MG63 (cell line): Measurements from ENCODE around the gene GSX2. TPM values are rescaled to one million over a fixed set of nuclear protein-coding genes. Genes with fewer than 3 reads are reported as not detected.
"Not testable (repeated sequence)": the region's sequence is repeated elsewhere in the genome, so short reads cannot be mapped to it uniquely, and the experiment has no call there.

Source experiments
- DNase-seq: peaks from one replicate; pipeline ENCODE4 v3.0.0-alpha.2; 2020
- H3K27me3 ChIP-seq: fragments of 250-450 bp; sonication (Bioruptor Pico); 2 replicates; pipeline ENCODE4 v1.5.1; 2020; ENCODE audit warnings: mild to moderate bottlenecking, moderate library complexity
- H3K36me3 ChIP-seq: fragments of 250-450 bp; sonication (Bioruptor Pico); 2 replicates; pipeline ENCODE4 v1.5.1; 2020; ENCODE audit warnings: mild to moderate bottlenecking, moderate library complexity
- H3K4me3 ChIP-seq: fragments of 250-450 bp; sonication (Bioruptor Pico); 2 replicates; pipeline ENCODE4 v1.5.1; 2020; ENCODE audit warnings: mild to moderate bottlenecking, moderate library complexity
- H3K9me3 ChIP-seq: fragments of 250-450 bp; sonication (Bioruptor Pico); 2 replicates; pipeline ENCODE4 v1.5.1; 2020; ENCODE audit warnings: mild to moderate bottlenecking, moderate library complexity
- total RNA-seq: library from RNA; depleted of rRNA; stranded (reverse); fragments of >200 nt; shearing (Covaris generic); gene quantifications from 2 replicates; pipeline ENCODE4 v1.2.3, GENCODE V29; 2014; ENCODE audit warnings: low replicate concordance; rRNA removed

GSX2 gene
- total RNA-seq, 1 experiment from 2014 or later, result not detected

DNA sequence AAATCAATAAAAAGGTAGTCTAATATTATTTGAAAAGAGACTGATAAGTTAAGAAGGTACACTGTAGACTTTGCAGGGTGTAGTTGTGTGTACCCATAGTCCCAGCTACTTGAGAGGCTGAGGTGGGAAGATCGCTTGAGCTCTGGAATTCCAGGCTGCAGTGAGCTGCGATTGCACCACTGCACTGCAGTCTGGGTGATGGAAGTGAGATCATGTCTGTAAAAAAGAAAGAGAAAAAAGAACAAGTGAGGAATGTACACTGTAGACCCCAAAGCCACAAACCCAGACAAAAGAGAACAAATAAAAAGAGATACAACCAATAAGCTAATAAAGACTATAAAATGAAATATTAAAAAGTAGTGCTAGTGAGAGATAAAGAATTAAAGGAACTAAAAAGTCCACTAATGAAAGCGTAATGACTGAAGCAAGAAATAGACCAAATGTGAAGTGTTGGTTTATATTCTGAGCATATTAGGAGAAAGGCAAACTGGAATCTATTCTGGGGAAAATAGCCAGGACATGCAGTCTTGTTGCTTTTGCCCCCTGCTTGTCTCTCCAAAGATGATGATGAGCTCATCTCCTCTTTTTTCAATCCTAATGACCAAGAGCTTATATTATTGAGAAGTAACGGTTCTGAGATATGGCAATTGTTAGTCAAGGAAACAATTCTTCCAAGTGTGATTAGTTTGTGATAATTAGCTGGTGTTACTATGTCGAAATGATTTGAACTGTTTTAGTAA, 19.1 kb downstream of the GSX2 start:
- Histone ChIP-seq H3K4me3 (no peak overlapping the region), H3K27me3 (no peaks in the 10 kb centered on the region), H3K36me3 (no peaks in the 10 kb centered on the region), H3K9me3 (0 out of 2 replicates have a peak, but pooled peaks cover 4% of the 10 kb centered on the region)
- DNase-seq, result no peak

DNA sequence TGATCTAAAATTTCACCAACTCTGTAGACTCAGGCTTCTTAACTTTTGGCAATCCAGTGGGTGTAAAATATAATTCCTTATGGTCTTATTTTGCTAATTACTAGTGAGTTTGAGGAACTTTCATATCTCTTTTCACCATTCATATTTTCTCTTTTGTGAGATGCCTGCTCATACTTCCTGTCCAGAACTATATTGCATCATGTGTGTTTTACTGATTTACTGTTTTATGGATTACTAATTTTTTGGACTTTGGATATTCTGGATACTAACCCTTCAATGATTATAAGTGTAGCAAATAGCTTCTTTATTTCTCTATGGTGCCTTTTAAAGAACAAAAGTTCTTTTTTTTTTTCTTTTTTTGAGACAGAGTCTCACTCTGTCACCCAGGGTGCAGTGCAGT, 20.6 kb downstream of the GSX2 start:
- no peaks in the 10 kb centered on the region for H3K9me3 ChIP-seq
- H3K4me3 ChIP-seq, result no peak overlapping the region
- no peak for DNase-seq
- no peaks in the 10 kb centered on the region for H3K36me3 ChIP-seq
- no peaks in the 10 kb centered on the region for H3K27me3 ChIP-seq

DNA sequence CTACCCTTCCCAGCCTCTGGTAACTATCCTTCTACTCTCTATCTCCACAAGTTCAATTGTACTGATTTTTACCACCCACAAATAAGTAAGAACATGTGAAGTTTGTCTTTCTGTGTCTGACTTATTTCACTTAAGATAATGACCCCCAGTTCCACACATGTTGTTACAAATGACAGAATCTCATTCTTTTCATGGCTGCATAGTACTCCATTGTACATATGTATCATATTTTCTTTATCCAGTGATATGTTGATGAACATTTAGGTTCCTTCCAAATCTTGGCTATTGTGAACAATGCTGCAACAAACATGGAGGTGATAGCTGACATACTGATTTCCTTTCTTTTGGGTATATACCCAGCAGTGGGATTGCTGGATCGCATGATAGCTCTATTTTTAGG, 27.7 kb downstream of the GSX2 start:
- peaks cover 17% of the 10 kb centered on the region for H3K9me3 ChIP-seq
- H3K27me3 ChIP-seq, result no peaks in the 10 kb centered on the region
- no peak overlapping the region for H3K4me3 ChIP-seq
- H3K36me3 ChIP-seq, result no peaks in the 10 kb centered on the region
- DNase-seq, result no peak

DNA sequence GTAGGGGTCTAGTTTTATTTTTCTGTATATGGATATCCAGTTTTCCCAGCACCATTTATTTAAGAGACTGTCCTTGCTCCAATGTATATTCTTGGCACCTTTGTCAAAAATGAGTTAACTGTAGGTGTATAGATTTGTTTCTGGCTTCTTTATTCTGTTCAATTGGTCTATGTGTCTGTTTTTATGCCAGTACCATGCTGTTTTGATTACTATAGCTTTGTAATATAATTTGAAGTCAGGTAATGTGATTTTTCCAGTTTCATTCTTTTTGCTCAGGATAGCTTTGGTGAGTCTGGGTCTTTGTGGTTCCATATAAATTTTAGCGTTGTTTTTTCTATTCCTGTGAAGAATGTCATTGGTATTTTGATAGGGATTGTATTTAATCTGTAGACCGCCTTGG, 28.7 kb downstream of the GSX2 start:
- H3K9me3 ChIP-seq, result peaks cover 17% of the 10 kb centered on the region
- not testable (repeated sequence) for H3K4me3 ChIP-seq, DNase-seq, H3K27me3 ChIP-seq, H3K36me3 ChIP-seq

DNA sequence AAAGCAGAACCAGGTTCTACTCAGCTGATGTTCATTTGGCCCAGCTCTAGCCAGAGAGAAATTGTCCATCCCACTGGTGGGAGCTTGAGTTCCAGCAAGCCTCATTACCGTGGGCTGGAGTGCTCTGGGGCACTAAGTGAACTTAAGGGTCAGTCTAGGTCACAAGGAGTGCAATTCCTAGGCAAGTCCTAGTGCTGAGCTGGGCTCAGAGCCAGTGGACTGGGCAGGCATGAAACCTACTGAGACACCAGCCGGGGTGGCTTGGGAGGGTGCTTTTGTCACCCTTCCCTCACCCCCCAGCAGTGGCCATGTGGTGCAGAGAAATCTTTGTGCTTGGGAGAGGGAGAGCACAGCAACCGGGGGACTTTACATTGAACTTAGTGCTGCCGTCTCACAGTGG, 39.4 kb downstream of the GSX2 start:
- no peaks in the 10 kb centered on the region for H3K9me3 ChIP-seq
- no peak overlapping the region for H3K4me3 ChIP-seq
- no peaks in the 10 kb centered on the region for H3K27me3 ChIP-seq
- H3K36me3 ChIP-seq, result no peaks in the 10 kb centered on the region
- no peak for DNase-seq

DNA sequence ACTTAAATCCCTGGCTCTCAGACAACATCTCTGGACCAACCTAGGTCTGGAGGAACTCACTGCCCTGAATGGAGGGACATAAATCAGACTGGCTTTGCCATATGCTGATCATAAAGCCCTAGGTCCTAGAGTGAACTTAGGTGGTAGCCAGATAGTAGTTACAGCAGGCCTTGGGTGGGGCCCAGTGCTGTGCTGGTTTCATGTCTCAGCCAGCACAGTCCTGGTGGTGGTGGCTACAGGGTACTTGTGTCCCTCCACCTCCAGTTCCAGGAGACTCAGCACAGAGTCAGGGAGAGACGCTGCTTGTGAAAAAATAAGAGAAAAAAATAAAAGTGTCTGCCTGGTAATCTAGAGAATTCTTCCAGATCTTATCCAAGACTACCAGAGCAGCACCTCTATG, 40.3 kb downstream of the GSX2 start:
- no peak for DNase-seq
- no peaks in the 10 kb centered on the region for H3K27me3 ChIP-seq
- no peaks in the 10 kb centered on the region for H3K36me3 ChIP-seq
- no peak overlapping the region for H3K4me3 ChIP-seq
- H3K9me3 ChIP-seq, result no peaks in the 10 kb centered on the region

DNA sequence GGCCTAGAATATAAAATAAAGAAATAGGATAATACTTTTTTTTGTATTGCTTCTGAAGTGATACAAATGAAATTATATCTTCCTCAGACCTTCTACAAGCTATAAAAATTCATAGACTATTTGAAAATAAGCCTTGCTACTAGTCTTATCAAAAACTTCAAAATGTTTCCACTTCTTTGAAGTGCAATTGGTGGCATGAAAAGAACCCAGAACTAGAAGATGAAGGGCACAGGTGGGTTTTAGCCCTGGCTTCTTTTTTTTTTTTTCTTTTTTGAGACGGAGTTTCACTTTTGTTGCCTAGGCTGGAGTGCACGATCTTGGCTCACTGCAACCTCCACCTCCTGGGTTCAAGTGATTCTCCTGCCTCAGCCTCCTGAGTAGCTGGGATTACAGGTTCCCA, 44.2 kb downstream of the GSX2 start:
- Histone ChIP-seq H3K27me3 (no peaks in the 10 kb centered on the region), H3K36me3 (no peaks in the 10 kb centered on the region), H3K9me3 (peaks cover 3% of the 10 kb centered on the region; the same call in 1 of the 2 replicates), H3K4me3 (no peak overlapping the region)
- no peak for DNase-seq

DNA sequence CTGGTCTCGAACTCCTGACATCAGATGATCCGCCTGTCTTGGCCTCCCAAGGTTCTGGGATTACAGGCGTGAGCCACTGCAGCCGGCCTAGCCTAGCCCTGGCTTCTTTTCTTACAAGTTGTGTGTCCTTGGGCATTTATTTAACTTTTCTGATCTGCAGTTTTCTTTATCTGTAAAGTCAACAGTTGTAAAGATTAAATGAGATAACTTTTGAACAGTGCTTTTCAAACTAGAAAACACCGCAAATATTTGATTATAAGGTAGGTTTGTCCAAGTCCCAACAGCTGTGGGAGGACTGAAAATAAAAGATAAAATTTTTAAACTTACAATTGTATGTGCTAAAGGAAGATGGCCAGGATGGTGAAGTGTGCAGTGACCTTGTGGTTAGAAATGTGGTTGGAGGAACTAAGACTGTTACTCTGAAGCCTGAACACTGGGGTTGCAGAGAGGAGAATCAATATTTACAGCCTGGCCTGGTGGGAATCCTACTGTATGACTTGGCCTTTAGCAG, 44.8 kb downstream of the GSX2 start:
- H3K27me3 ChIP-seq, result no peaks in the 10 kb centered on the region
- peaks cover 3% of the 10 kb centered on the region for H3K9me3 ChIP-seq
- DNase-seq, result no peak
- no peaks in the 10 kb centered on the region for H3K36me3 ChIP-seq
- H3K4me3 ChIP-seq, result no peak overlapping the region

DNA sequence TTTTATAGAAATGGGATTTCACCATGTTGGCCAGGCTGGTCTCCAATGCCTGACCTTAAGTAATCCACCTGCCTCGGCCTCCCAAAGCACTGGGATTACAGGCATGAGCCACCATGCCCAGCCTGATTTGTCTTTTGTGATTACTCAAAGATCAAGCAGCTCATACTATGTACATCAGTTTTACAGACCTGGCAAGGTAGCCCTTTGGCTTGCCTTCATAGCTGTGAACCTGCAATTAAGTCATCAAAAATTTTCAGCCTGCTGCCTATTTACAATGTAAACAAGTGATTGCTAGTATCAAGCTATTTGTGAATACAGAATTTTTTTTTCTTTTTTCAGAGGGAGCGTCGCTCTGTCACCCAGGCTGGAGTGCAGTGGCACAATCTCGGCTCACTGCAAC, 46.2 kb downstream of the GSX2 start:
- Histone ChIP-seq H3K27me3 (no peaks in the 10 kb centered on the region), H3K4me3 (no peak overlapping the region), H3K9me3 (peaks cover 7% of the 10 kb centered on the region), H3K36me3 (no peaks in the 10 kb centered on the region)
- DNase-seq, result no peak

DNA sequence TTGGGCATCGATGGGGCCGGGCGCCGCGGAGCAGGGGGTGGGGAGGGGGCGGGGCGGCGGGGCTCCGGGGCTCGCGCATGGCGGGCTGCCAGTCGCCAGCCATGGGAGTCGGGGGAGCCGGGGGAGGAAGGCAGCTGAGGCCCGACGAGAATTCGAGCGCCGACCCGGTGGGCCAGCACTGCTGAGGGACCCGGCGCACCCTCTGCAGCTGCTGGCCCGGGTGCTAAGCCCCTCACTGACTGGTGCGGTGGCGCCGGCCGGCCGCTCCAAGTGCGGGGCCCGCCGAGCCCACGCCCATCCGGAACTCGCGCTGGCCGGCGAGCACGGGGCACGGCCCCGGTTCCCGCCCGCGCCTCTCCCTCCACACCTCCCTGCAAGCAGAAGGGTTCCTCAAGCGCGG, 49.4 kb downstream of the GSX2 start:
- DNase-seq, result no peak
- H3K27me3 ChIP-seq, result no peaks in the 10 kb centered on the region
- no peaks in the 10 kb centered on the region for H3K36me3 ChIP-seq
- H3K4me3 ChIP-seq, result no peak overlapping the region
- H3K9me3 ChIP-seq, result peaks cover 7% of the 10 kb centered on the region

Other genes with a start within 250 kb of the GSX2 start
- 179 and 219 TPM in 2 replicates for gene CHIC2, start 35.6 kb upstream of the GSX2 start, total RNA-seq
- 118 and 133 TPM in 2 replicates for gene PDGFRA, start 129.1 kb downstream of the GSX2 start, total RNA-seq